ENCODE results near the gene TPTE.
"Not testable (repeated sequence)": the region's sequence is repeated elsewhere in the genome, so short reads cannot be mapped to it uniquely, and the experiment has no call there.

Gene TPTE

GRCh38 chr21:10521091-10521598, at the start of gene TPTE:
TSS of gene TPTE (plus strand) at chr21:10521583. CDS start at chr21:10538724, 17,141 bp downstream.
- no peak for DNase-seq (ENCODE audit: low read depth, low spot score)

DNA sequence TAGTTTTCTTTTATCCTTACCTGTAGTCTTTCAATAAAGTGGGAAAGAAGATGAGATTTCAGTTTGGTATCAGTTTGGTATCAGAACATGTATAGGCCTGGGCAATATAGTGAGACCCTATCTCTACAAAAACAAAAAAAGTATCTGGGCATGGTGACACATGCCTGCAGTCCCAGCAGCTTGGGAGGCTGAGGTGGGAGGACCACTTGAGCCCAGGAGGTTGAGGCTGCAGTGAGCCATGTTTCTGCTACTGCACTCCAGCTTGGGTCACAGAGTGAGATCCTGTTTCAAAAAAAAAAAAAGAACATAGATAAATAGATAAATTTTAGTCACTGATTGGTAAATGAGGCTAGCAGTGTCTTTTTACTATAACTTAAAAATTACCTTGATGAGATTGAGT, 49.4 kb upstream of the TPTE start:
- DNase-seq (ENCODE audit: low read depth, low spot score), result not testable (repeated sequence)

DNA sequence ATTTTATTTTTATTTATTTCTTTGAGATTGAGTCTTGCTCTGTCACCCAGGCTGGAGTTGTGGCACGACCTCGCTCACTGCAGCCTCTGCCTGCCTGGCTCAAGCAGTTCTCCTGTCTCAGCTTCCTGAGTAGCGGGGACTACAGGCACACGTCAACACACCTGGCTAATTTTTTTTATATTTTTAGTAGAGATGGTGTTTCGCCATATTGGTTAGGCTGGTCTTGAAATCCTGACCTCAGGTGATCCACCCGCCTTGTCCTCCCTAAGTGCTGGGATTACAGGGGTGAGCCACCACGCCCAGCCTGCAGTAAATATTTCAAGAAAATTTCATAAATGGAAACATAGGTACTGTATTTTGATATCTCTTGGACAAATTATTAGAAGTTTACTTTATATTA, 43.6 kb upstream of the TPTE start:
- not testable (repeated sequence) for DNase-seq (ENCODE audit: low read depth, low spot score)

DNA sequence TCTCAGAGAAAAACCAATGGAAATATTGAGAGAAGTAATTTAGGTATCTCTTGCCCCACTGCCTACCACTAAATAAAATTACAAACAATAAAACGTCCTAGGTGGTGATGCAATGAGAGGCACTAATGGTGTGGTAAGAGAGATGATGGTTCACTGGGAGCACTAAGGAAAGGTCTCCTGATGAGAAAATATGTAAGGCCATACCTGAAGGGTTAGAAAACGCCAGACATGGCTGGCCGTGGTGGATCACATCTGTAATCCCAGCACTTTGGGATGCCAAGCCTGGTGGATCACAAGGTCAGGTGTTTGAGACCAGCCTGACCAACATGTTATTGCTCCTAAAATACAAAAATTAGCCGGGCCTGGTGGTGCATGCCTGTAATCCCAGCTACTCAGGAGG, 41.5 kb upstream of the TPTE start:
- not testable (repeated sequence) for DNase-seq (ENCODE audit: low read depth, low spot score)

DNA sequence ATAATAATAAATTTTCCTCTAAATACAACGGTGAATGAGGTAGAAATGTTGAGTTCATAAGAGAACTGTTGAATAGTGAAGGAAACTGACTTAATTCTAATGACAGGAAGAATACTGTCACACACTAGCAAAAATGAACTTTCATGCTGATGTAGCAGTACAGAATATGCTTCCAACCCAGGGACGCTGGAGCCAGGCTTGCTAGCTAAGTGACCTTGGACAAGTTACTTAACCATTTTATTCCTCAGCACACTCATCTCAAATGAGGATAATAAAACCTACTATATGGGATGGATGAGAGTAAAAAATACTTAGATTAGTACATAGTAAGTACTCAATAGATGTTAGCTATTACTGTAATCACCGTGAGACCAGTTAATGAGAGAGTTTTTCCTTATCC, 36.5 kb upstream of the TPTE start:
- not testable (repeated sequence) for DNase-seq (ENCODE audit: low read depth, low spot score)

DNA sequence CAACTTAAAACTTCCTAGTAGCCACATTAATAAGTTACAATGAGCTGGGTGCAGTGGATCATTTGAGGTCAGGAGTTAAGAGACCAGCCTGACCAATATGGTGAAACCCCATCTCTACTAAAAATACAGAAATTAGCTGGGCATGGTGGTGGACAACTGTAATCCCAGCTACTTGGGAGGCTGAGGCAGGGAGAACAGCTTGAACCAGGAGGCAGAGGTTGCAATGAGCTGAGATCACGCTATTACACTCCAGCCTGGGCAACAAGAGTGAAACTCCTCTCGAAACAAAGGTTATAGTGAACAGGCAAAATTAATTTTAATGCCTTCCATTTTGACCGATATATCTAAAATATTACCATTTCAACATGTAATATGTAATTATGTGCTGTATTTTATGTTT, 30.9 kb upstream of the TPTE start:
- not testable (repeated sequence) for DNase-seq (ENCODE audit: low read depth, low spot score)

DNA sequence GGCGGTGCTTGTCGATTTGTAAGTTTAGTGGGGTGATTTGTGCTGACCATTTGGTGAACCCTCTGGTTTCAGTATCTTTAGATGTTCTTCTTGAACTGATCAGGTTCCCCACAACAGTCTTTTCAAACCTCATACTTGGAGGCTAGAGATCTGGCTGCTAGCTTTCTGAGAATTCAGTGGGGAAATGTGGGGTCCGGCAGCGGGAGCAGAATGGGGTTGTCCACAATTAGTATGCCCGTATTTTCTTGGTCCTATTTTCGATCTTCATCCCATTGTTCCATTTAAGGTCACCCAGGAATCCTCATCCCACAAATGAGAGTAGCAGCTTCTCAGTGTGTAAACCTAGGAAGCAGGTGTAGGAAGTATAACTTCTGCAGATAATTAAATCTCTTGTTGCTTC, 10.3 kb upstream of the TPTE start:
- no peak for DNase-seq (ENCODE audit: low read depth, low spot score)

GRCh38 chr21:10516889-10517288, 4.5 kb upstream of the TPTE start:
- not testable (repeated sequence) for DNase-seq (ENCODE audit: low read depth, low spot score)

DNA sequence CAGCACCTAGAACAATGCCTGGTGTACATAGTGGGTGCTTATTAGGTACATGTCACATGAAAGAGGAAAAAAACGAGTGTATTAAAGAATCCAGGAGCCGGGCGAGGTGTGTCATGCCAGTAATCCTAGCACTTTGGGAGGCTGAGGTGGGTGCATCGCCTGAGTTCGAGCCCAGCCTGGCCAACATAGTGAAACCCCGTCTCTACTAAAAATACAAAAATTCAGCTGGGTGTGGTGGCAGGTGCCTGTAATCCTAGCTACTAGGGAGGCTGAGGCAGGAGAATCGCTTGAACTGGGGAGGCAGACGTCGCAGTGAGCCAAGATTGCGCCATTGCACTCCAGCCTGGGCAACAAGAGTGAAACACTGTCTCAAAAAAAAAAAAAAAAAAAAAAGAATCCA, 3.5 kb upstream of the TPTE start:
- DNase-seq (ENCODE audit: low read depth, low spot score), result not testable (repeated sequence)

DNA sequence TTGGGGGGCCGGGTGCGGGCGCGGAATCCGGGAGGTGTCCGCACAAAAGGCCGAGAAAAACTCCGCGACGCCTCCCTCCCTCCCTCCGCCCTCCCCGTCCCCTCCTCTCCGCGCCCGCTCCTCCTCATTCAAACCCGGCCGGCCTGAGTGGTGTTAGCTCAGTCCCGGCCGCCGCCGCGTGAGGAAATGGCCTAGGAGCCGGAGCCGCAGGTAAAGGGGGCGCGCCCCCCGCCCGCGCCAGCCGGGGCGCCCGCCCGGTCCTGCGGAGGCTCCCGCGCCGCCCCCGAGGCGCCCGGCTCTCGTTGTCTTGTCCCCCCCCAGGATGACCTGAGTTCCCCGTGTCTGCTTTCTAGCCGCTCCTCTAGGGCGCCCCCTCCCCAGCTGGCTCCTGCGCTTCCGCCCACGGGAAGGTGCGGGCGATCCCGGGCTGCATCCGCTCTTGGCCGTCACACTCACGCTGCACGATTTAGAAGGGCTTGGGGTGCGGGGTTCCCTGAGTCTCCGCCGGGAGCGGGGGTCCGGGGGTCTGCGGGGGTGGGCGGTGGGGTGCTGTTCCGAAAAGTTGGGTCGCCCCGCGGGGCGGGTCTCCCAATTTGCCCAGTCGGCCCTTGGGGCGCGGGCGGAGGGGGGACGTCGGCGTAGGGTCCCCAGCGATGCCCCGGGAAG, 585 bp downstream of the TPTE start:
- not testable (repeated sequence) for DNase-seq (ENCODE audit: low read depth, low spot score)

- no peak for DNase-seq (ENCODE audit: low read depth, low spot score)
Observed at GRCh38 chr21:10539956-10540355, 18.6 kb downstream of the TPTE start.

GRCh38 chr21:10544376-10544775, 23.0 kb downstream of the TPTE start:
- DNase-seq (ENCODE audit: low read depth, low spot score), result not testable (repeated sequence)

GRCh38 chr21:10547868-10548267, 26.5 kb downstream of the TPTE start:
- DNase-seq (ENCODE audit: low read depth, low spot score), result not testable (repeated sequence)

GRCh38 chr21:10548331-10548954, 27.1 kb downstream of the TPTE start:
- not testable (repeated sequence) for DNase-seq (ENCODE audit: low read depth, low spot score)

GRCh38 chr21:10570803-10571202, 49.4 kb downstream of the TPTE start:
- not testable (repeated sequence) for DNase-seq (ENCODE audit: low read depth, low spot score)

GRCh38 chr21:10574531-10575310, 53.3 kb downstream of the TPTE start:
- DNase-seq (ENCODE audit: low read depth, low spot score), result not testable (repeated sequence)

DNA sequence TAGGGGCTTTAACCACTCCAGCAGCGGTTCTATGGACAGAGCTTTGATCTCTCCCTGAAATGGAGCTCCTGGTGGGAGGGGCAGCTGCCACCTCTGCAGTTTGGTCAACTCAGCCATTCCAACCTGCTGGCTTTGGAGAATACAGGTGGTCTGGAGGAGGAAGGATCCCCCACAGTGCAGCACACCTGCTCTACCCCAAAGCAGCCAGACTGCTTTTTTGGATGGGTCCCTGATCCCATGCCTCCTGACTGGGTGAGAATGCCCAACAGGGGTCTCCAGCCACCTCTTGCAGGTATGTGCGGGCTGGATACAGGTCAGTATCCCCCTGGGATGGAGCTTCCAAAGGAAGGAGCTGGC, 53.9 kb downstream of the TPTE start:
- DNase-seq (ENCODE audit: low read depth, low spot score), result no peak

- not testable (repeated sequence) for DNase-seq (ENCODE audit: low read depth, low spot score)
Observed at GRCh38 chr21:10578910-10579309, 57.5 kb downstream of the TPTE start.

DNA sequence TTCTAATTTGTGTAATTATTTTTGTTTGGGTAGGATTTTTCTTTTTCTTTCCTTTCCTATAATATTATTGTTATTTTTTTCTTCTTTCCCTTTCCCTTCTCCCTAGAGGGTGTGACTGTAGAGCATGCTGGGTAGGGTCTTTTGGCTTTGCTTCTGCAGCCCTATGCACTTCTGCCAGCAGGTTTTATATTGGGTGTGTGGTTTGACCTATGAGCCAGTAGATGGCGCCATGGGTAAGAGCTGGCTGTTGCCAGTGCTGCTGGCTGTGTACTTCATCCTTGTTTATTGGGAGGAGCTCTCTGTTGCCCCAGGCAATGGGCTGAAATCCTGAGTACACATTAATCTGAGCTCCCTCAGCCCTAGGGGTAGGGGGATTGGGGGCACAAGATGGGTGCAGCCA, 67.7 kb downstream of the TPTE start:
- not testable (repeated sequence) for DNase-seq (ENCODE audit: low read depth, low spot score)

DNA sequence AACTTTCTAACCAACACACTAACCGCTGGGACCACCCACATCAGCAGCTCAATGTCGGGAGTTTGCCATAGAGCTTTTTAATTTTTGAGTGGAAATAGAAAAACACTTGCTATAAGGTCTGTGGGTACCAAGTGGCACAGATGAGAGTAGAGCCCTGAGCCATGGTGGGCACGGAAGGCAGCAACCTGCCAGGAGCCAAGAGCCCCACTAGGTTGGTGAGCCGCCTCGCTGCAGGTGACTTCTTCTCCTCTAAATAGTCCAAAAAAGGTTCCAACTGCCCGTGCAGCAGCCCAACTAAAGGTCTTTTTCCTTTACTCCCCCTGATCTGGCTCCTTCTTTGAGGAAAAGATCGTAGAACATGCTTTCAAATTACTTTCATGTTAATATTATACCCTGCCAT, 85.7 kb downstream of the TPTE start:
- not testable (repeated sequence) for DNase-seq (ENCODE audit: low read depth, low spot score)

DNA sequence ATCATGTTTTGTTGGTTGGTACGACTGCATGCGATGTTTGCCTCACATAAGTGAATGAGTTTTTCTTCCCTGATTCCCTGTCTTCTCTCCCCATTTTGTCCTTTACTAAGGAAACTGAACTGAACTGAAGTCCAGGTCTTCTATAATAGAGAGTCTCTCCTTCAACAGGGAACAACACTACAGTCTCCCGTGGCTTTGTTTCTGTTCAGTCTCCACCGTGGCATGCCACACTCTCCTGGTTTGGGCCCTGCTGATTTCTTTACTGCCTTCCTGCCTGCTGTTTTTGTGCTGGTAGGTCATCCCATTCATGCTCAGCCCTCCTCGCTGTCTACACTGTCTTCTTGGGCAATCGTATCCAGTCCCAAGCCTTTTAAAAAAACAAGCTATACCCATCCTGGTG, 92.9 kb downstream of the TPTE start:
- not testable (repeated sequence) for DNase-seq (ENCODE audit: low read depth, low spot score)

DNA sequence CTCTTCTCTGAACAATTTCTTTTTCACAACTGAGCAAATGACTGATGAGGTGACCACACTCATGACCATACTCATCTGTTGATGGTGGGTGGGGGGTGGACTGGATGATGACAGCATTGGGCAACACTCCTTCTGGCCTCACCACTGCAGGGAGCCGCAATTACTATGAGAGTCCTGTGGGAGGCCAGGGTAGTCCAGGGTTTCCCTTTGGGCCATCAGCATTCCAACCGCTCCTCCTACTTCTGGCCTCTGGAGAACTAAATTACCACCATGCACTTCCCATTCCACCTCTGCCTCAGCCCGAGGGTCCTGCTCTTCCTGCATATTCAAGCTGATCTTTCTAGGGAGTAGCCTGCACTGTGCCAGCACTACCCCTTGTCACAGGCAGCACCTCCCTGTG, 94.7 kb downstream of the TPTE start:
- DNase-seq (ENCODE audit: low read depth, low spot score), result not testable (repeated sequence)
